SK-N-SH (cell line): Measurements from ENCODE around the gene NSUN4. TPM values are rescaled to one million over a fixed set of nuclear protein-coding genes. Genes with fewer than 3 reads are reported as not detected.

Experiments used
- CTCF ChIA-PET: fragments of 300-600, 350-600 bp; formaldehyde crosslinking; extraction: SDS; loops from one replicate; lab custom pipeline; 2021; lab: Yijun Ruan, JAX
- POLR2A ChIA-PET: fragments of 350-600 bp; sonication (Branson Sonifier 250); formaldehyde crosslinking; extraction: SDS; loops from one replicate; lab custom pipeline; 2020; ENCODE audit warnings: antibody characterized with exemption, inconsistent platforms; lab: Yijun Ruan, JAX
- DNase-seq: peaks from one replicate; pipeline ENCODE4 v3.0.0; 2012
- H2AFZ ChIP-seq: fragments of 200-600 bp; sonication (generic); 2 replicates; pipeline ENCODE4 v1.8.1; 2016; ENCODE audit warnings: antibody characterized with exemption, mild to moderate bottlenecking, low read depth
- H3F3A ChIP-seq: fragments of 200-600 bp; sonication (generic); replicated peaks from 2 replicates; pipeline ENCODE3; 2016; ENCODE audit warnings: antibody characterized with exemption, mild to moderate bottlenecking; ENCODE audit not compliant: insufficient read depth
- H3K27ac ChIP-seq, 2 experiments: fragments of 200-500 bp in 1 of 2; fragments of 200-600 bp in 1 of 2; sonication (Bioruptor generic) in 1 of 2; sonication (generic), shearing (Covaris generic) in 1 of 2; 2 replicates each; pipeline versions ENCODE4 v1.5.1 to v1.6.1; 2014 to 2016; ENCODE audit warnings: low read depth in 2 of 2, inconsistent platforms in 1 of 2, low read length in 1 of 2, mild to moderate bottlenecking in 1 of 2, mixed read lengths in 1 of 2
- H3K27me3 ChIP-seq: fragments of 200-600 bp; sonication (generic), shearing (Covaris generic); 2 replicates; pipeline ENCODE4 v1.6.1; 2016; ENCODE audit warnings: mixed run types; ENCODE audit not compliant: insufficient read depth
- H3K36me3 ChIP-seq, 2 experiments: fragments of 200-500 bp in 1 of 2; fragments of 200-600 bp in 1 of 2; sonication (Bioruptor generic) in 1 of 2; sonication (generic) in 1 of 2; replicated peaks in 1 of 2; 2 replicates each; pipeline versions ENCODE3 to v1.5.1; 2014 to 2016; ENCODE audit warnings: low read length in 1 of 2, mild to moderate bottlenecking in 1 of 2; ENCODE audit not compliant: insufficient read depth in 2 of 2, control insufficient read depth in 1 of 2
- H3K4me1 ChIP-seq, 2 experiments: fragments of 200-500 bp in 1 of 2; fragments of 200-600 bp in 1 of 2; sonication (Bioruptor generic) in 1 of 2; sonication (generic), shearing (Covaris generic) in 1 of 2; 2 replicates each; pipeline versions ENCODE4 v1.5.1 to v1.6.1; 2014 to 2016; ENCODE audit warnings: low read depth in 1 of 2, low read length in 1 of 2, mixed run types in 1 of 2; ENCODE audit not compliant: insufficient read depth in 2 of 2, control insufficient read depth in 1 of 2
- H3K4me2 ChIP-seq: fragments of 200-600 bp; sonication (generic), shearing (Covaris generic); 2 replicates; pipeline ENCODE4 v1.6.1; 2017; ENCODE audit warnings: mixed run types
- H3K4me3 ChIP-seq, 2 experiments: fragments of 200-500 bp in 1 of 2; fragments of 200-600 bp in 1 of 2; sonication (Bioruptor generic) in 1 of 2; sonication (generic), shearing (Covaris generic) in 1 of 2; 2 replicates each; pipeline versions ENCODE4 v1.5.1 to v1.8.1; 2014 to 2016; ENCODE audit warnings: low read depth in 2 of 2, inconsistent platforms in 1 of 2, low read length in 1 of 2, mild to moderate bottlenecking in 1 of 2, mixed read lengths in 1 of 2, moderate library complexity in 1 of 2
- H3K79me2 ChIP-seq: fragments of 200-600 bp; sonication (generic); 2 replicates; pipeline ENCODE4 v1.8.1; 2017; ENCODE audit warnings: mild to moderate bottlenecking; ENCODE audit not compliant: insufficient read depth
- H3K9ac ChIP-seq: fragments of 200-600 bp; sonication (generic); 2 replicates; pipeline ENCODE4 v1.6.1; 2017; ENCODE audit warnings: mixed run types
- H3K9me2 ChIP-seq: fragments of 200-600 bp; sonication (generic); 2 replicates; pipeline ENCODE4 v1.6.1; 2017; ENCODE audit warnings: mixed run types
- H3K9me3 ChIP-seq: fragments of 200-600 bp; sonication (generic); 2 replicates; pipeline ENCODE4 v1.6.1; 2017; ENCODE audit warnings: mixed run types, mild to moderate bottlenecking, moderate library complexity
- H4K20me1 ChIP-seq: fragments of 200-600 bp; sonication (generic); 2 replicates; pipeline ENCODE4 v1.6.1; 2017; ENCODE audit warnings: mild to moderate bottlenecking, mixed run types; ENCODE audit not compliant: insufficient read depth
- EP300 ChIP-seq, 2 experiments: IDR thresholded peaks; 2 replicates each; pipeline versions ENCODE4 v1.4.0 to v1.6.1; 2012; ENCODE audit warnings: borderline replicate concordance in 1 of 2, low read depth in 1 of 2, low read length in 1 of 2
- FOSL2 ChIP-seq: IDR thresholded peaks from 2 replicates; pipeline ENCODE4 v1.4.0; 2012; ENCODE audit warnings: low read depth, mild to moderate bottlenecking, moderate library complexity, borderline replicate concordance
- FOXJ3 ChIP-seq: sonication (generic); formaldehyde crosslinking; IDR thresholded peaks from 2 replicates; pipeline ENCODE4 v1.5.1; 2020; ENCODE audit warnings: mild to moderate bottlenecking, missing genetic modification reagents
- FOXM1 ChIP-seq: IDR thresholded peaks from 2 replicates; pipeline ENCODE4 v1.4.0; 2012; ENCODE audit warnings: low read depth, mild to moderate bottlenecking
- GATA2 ChIP-seq: sonication (generic); formaldehyde crosslinking; IDR thresholded peaks from 2 replicates; pipeline ENCODE4 v1.5.0; 2020; ENCODE audit warnings: mild to moderate bottlenecking, missing genetic modification reagents
- MEF2A ChIP-seq: IDR thresholded peaks from 2 replicates; pipeline ENCODE4 v1.4.0; 2012; ENCODE audit warnings: low read depth, borderline replicate concordance
- PBX3 ChIP-seq: IDR thresholded peaks from 2 replicates; pipeline ENCODE4; 2012
- REST ChIP-seq: IDR thresholded peaks from 2 replicates; pipeline ENCODE4 v1.6.1; 2012; ENCODE audit warnings: mild to moderate bottlenecking, low read depth, low read length, moderate library complexity
- SMC3 ChIP-seq: IDR thresholded peaks from 2 replicates; pipeline ENCODE4 v1.6.1; 2012; ENCODE audit warnings: low read depth, low read length, improper control_type of control experiment
- YY1 ChIP-seq: IDR thresholded peaks from 2 replicates; pipeline ENCODE4 v1.4.0; 2012; ENCODE audit warnings: low read depth, mild to moderate bottlenecking
- ZBTB33 ChIP-seq: IDR thresholded peaks from 2 replicates; pipeline ENCODE4 v1.4.0; 2012; ENCODE audit warnings: low read depth, borderline replicate concordance
- WGBS: methylation state at CpG from one replicate; pipeline ENCODE4 v1.1.6; 2017; ENCODE audit warnings: low lambda C conversion rate; 5-methylcytosine and 5-hydroxymethylcytosine counted together
- polyA plus RNA-seq, 3 experiments: library from polyadenylated mRNA; depleted of rRNA; stranded (reverse); fragments of >200 nt; gene quantifications; 2 replicates each; pipeline ENCODE4 v1.2.3, GENCODE V29; 2012
- TF ChIP-seq, protein P1 (sequence below): fragments of 150-350 bp; IDR thresholded peaks from 2 replicates; pipeline ENCODE4 v1.6.1; 2016; ENCODE audit warnings: mild to moderate bottlenecking, low read depth, low read length

NSUN4 gene
- polyA plus RNA-seq, 1 of the 3 experiments (the other 2 are of a cell fraction), result 14.7 TPM

DNA sequence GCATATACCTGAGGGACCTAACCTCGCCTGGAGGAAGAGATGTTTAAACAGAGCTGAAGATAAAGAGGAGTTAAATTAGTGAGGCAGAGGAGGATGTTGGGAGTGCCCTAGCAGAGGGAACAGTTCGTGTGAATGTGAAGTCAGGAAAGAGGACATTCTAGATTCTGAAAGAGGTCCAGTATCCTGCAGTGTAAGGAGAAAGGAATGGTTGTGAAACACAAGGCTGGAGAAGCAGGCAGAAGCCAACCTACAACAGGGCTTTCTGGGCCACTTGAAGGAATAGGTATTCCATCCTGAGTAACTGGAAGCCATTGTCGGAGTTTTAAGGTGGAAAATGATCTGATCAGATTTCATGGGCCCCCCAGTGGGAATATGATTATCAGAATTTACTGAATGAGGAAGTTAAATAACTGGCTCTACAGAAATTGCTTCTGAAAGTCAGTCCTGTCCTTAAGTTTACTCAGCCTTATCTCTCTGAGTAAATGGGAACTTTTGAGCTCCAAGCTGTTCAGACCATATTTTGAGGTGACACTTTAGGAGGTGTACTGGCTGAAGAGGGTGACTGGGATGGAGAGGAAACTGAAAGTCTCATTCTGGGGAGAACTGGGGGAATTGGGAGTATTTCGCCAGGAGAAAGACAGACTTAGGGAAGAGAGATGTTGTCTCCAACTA, 29.1 kb downstream of the NSUN4 start:
- Histone ChIP-seq H3K4me2 (no peak overlapping the region), H4K20me1 (no peaks in the 10 kb centered on the region), H3K9ac (no peak overlapping the region), H3K9me3 (no peaks in the 10 kb centered on the region), H3K4me3 (no peak overlapping the region), H3K79me2 (no peaks in the 10 kb centered on the region), H3F3A (peaks cover 3% of the 10 kb centered on the region), H3K27ac (no peak overlapping the region), H3K36me3 (peaks cover 3 to 16% of the 10 kb centered on the region in 2 experiments), H3K27me3 (no peaks in the 10 kb centered on the region), H3K9me2 (no peaks in the 10 kb centered on the region), H2AFZ (no peak overlapping the region), H3K4me1 (no peaks in the 10 kb centered on the region)
- 85% methylated on average over 4 of the region's 4 CpGs for WGBS
- no peak for TF ChIP-seq YY1
- TF ChIP-seq FOSL2, result no peak
- TF ChIP-seq REST, result no peak
- no peak for TF ChIP-seq FOXJ3
- no peak for TF ChIP-seq SMC3
- no peak for TF ChIP-seq MEF2A
- TF ChIP-seq PBX3, result no peak
- no peak for TF ChIP-seq FOXM1
- TF ChIP-seq GATA2 (CRISPR knock-in tag), result no peak
- TF ChIP-seq, protein P1, sequence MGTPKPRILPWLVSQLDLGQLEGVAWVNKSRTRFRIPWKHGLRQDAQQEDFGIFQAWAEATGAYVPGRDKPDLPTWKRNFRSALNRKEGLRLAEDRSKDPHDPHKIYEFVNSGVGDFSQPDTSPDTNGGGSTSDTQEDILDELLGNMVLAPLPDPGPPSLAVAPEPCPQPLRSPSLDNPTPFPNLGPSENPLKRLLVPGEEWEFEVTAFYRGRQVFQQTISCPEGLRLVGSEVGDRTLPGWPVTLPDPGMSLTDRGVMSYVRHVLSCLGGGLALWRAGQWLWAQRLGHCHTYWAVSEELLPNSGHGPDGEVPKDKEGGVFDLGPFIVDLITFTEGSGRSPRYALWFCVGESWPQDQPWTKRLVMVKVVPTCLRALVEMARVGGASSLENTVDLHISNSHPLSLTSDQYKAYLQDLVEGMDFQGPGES, result no peak
- no peak for TF ChIP-seq EP300 (IDR thresholded peaks at IDR 0.05; ENCODE audit: borderline replicate concordance in 1 of 2, low read depth in 1 of 2, low read length in 1 of 2)
- TF ChIP-seq ZBTB33, result no peak
- ChIA-PET CTCF (interaction anchor here (1.2 kb wide), 1 partner anchor 8 kb away, joined by 5 read pairs; no protein-coding TSS in a partner anchor), POLR2A (no interaction called here)
- DNase-seq, result no peak
